Neuronal stem cell (in vitro differentiated cells): ENCODE data around the gene ALDH7A1.

ENCODE experiments used
- DNase-seq: peaks from one replicate; pipeline ENCODE4 v3.0.0-alpha.2; 2013; ENCODE audit warnings: low spot score
- H2AFZ ChIP-seq: one replicate; pipeline ENCODE4 v1.6.1; 2013; ENCODE audit warnings: mild to moderate bottlenecking, low read length, inconsistent platforms
- H2AK5ac ChIP-seq: 2 replicates; pipeline ENCODE4 v1.6.1; 2013; ENCODE audit warnings: low read depth, mild to moderate bottlenecking, inconsistent platforms, low read length, moderate library complexity, mixed read lengths
- H2BK120ac ChIP-seq: 2 replicates; pipeline ENCODE4 v1.6.1; 2013; ENCODE audit warnings: low read depth, mild to moderate bottlenecking, inconsistent platforms, low read length, moderate library complexity, mixed read lengths
- H2BK12ac ChIP-seq: one replicate; pipeline ENCODE4 v1.6.1; 2013; ENCODE audit warnings: low read length, inconsistent platforms
- H2BK15ac ChIP-seq: 2 replicates; pipeline ENCODE4 v1.6.1; 2013; ENCODE audit warnings: mild to moderate bottlenecking, low read length, inconsistent platforms, mixed read lengths
- H2BK5ac ChIP-seq: one replicate; pipeline ENCODE4 v1.6.1; 2013; ENCODE audit warnings: inconsistent platforms, mild to moderate bottlenecking, low read length, moderate library complexity
- H3K14ac ChIP-seq: one replicate; pipeline ENCODE4 v1.6.1; 2013; ENCODE audit warnings: low read length, inconsistent platforms
- H3K18ac ChIP-seq: 2 replicates; pipeline ENCODE4 v1.6.1; 2013; ENCODE audit warnings: low read length, inconsistent platforms
- H3K23ac ChIP-seq: 2 replicates; pipeline ENCODE4 v1.6.1; 2013; ENCODE audit warnings: low read depth, mild to moderate bottlenecking, mixed read lengths, low read length, inconsistent platforms; ENCODE audit not compliant: poor library complexity
- H3K27ac ChIP-seq: replicated peaks from 3 replicates; pipeline ENCODE4 v1.5.1; 2013; ENCODE audit warnings: low read length, inconsistent platforms
- H3K27me3 ChIP-seq, 3 experiments: 2 replicates each; pipeline ENCODE4 v1.6.1; 2013; ENCODE audit warnings: low read length in 3 of 3, mild to moderate bottlenecking in 2 of 3, inconsistent platforms in 1 of 3, low read depth in 1 of 3, mixed read lengths in 1 of 3, moderate library complexity in 1 of 3; ENCODE audit not compliant: control insufficient read depth in 3 of 3, insufficient read depth in 3 of 3
- H3K36me3 ChIP-seq, 2 donors: replicated peaks in 1 of 2; 2 replicates each; pipeline ENCODE4 v1.6.1; 2013; ENCODE audit warnings: low read length in 2 of 2; ENCODE audit not compliant: control insufficient read depth in 2 of 2, insufficient read depth in 2 of 2
- H3K4ac ChIP-seq: 2 replicates; pipeline ENCODE4 v1.6.1; 2013; ENCODE audit warnings: inconsistent platforms, mild to moderate bottlenecking, low read length, moderate library complexity
- H3K4me1 ChIP-seq, 2 donors: 1 replicate in 1 of 2; 2 replicates in 1 of 2; pipeline ENCODE4 v1.6.1; 2013; ENCODE audit warnings: low read length in 2 of 2, low read depth in 1 of 2; ENCODE audit not compliant: control insufficient read depth in 2 of 2, insufficient read depth in 1 of 2
- H3K4me2 ChIP-seq: one replicate; pipeline ENCODE4 v1.6.1; 2013; ENCODE audit warnings: mild to moderate bottlenecking, low read length, inconsistent platforms; ENCODE audit not compliant: insufficient read depth, poor library complexity, severe bottlenecking
- H3K4me3 ChIP-seq, 2 donors: 2 replicates each; pipeline ENCODE4 v1.5.1; 2013; ENCODE audit warnings: low read length in 2 of 2, mild to moderate bottlenecking in 2 of 2, inconsistent platforms in 1 of 2, moderate library complexity in 1 of 2
- H3K79me1 ChIP-seq: one replicate; pipeline ENCODE4 v1.6.1; 2013; ENCODE audit warnings: low read depth, mild to moderate bottlenecking, inconsistent platforms, low read length, moderate library complexity
- H3K9ac ChIP-seq: one replicate; pipeline ENCODE4 v1.6.1; 2013; ENCODE audit warnings: mild to moderate bottlenecking, low read depth, low read length, inconsistent platforms; ENCODE audit not compliant: poor library complexity
- H3K9me3 ChIP-seq, 2 donors: replicated peaks in 1 of 2; 2 replicates each; pipeline versions ENCODE3 to v1.6.1; 2013; ENCODE audit warnings: low read length in 2 of 2, mild to moderate bottlenecking in 2 of 2, inconsistent platforms in 1 of 2, low read depth in 1 of 2, mixed read lengths in 1 of 2, moderate library complexity in 1 of 2; ENCODE audit not compliant: control insufficient read depth in 2 of 2, insufficient read depth in 1 of 2
- H4K8ac ChIP-seq: one replicate; pipeline ENCODE4 v1.6.1; 2013; ENCODE audit warnings: low read depth, mild to moderate bottlenecking, inconsistent platforms, low read length, moderate library complexity
- H4K91ac ChIP-seq: one replicate; pipeline ENCODE4 v1.6.1; 2013; ENCODE audit warnings: low read length, low read depth, mild to moderate bottlenecking, inconsistent platforms; ENCODE audit not compliant: poor library complexity
- WGBS, 2 donors: extraction: QIAGEN DNeasy Blood & Tissue Kit; methylation state at CpG; one replicate each; pipeline ENCODE4 v1.1.7; 2013; ENCODE audit warnings: missing lambda C conversion rate in 2 of 2, mixed read lengths in 1 of 2; ENCODE audit not compliant: insufficient read length in 2 of 2, insufficient replicate concordance in 1 of 2; ENCODE audit errors: extremely low coverage in 2 of 2; 5-methylcytosine and 5-hydroxymethylcytosine counted together

Gene ALDH7A1

GRCh38 chr5:126516133-126516532 is 78.9 kb downstream of the ALDH7A1 start:
- no peak overlapping the region for H3K4ac ChIP-seq
- no peak overlapping the region for H3K4me3 ChIP-seq
- no peak overlapping the region for H3K23ac ChIP-seq
- H3K18ac ChIP-seq, result no peak overlapping the region
- H3K4me1 ChIP-seq, result peaks cover 0 to 32% of the 10 kb centered on the region in 2 donors
- H3K14ac ChIP-seq, result no peak overlapping the region
- WGBS, 2 donors, result no CpG with 5 or more reads among the region's 1 CpG
- no peaks in the 10 kb centered on the region for H3K27me3 ChIP-seq
- H3K79me1 ChIP-seq, result no peaks in the 10 kb centered on the region
- no peak overlapping the region for H2BK120ac ChIP-seq
- H4K91ac ChIP-seq, result no peak overlapping the region
- H3K27ac ChIP-seq, result no peak overlapping the region
- no peak for DNase-seq
- no peak overlapping the region for H2BK12ac ChIP-seq
- peaks cover 0 to 2% of the 10 kb centered on the region in 2 donors for H3K9me3 ChIP-seq
- no peak overlapping the region for H3K9ac ChIP-seq
- no peak overlapping the region for H3K4me2 ChIP-seq
- no peak overlapping the region for H2BK5ac ChIP-seq
- H4K8ac ChIP-seq, result no peak overlapping the region
- no peak overlapping the region for H2AK5ac ChIP-seq
- no peaks in the 10 kb centered on the region for H3K36me3 ChIP-seq
- no peak overlapping the region for H2AFZ ChIP-seq
- H2BK15ac ChIP-seq, result no peak overlapping the region

- H3K4me2 ChIP-seq, result no peak overlapping the region
- H2BK5ac ChIP-seq, result no peak overlapping the region
- H3K27me3 ChIP-seq, result no peaks in the 10 kb centered on the region
- no peak for DNase-seq
- H3K4me3 ChIP-seq, result no peak overlapping the region
- no peak overlapping the region for H2AFZ ChIP-seq
- no peaks in the 10 kb centered on the region for H3K36me3 ChIP-seq
- no peak overlapping the region for H2BK12ac ChIP-seq
- peaks cover 0 to 32% of the 10 kb centered on the region in 2 donors for H3K4me1 ChIP-seq
- H3K79me1 ChIP-seq, result no peaks in the 10 kb centered on the region
- H3K14ac ChIP-seq, result no peak overlapping the region
- H3K27ac ChIP-seq, result no peak overlapping the region
- no peak overlapping the region for H2BK120ac ChIP-seq
- no peak overlapping the region for H4K8ac ChIP-seq
- H3K18ac ChIP-seq, result no peak overlapping the region
- H3K9ac ChIP-seq, result no peak overlapping the region
- H2BK15ac ChIP-seq, result no peak overlapping the region
- no peak overlapping the region for H3K23ac ChIP-seq
- peaks cover 0 to 2% of the 10 kb centered on the region in 2 donors for H3K9me3 ChIP-seq
- H2AK5ac ChIP-seq, result no peak overlapping the region
- no peak overlapping the region for H4K91ac ChIP-seq
- no peak overlapping the region for H3K4ac ChIP-seq
These were observed 79.7 kb downstream of the ALDH7A1 start for GRCh38 chr5:126515337-126515736.

GRCh38 chr5:126514558-126515141 is 80.4 kb downstream of the ALDH7A1 start:
- no peak overlapping the region for H3K18ac ChIP-seq

GRCh38 chr5:126514131-126514557 is 80.9 kb downstream of the ALDH7A1 start:
- no peak overlapping the region for H2BK15ac ChIP-seq
- no peak for DNase-seq
- no peak overlapping the region for H2BK12ac ChIP-seq
- H3K79me1 ChIP-seq, result no peaks in the 10 kb centered on the region
- no peak overlapping the region for H4K8ac ChIP-seq
- no peaks in the 10 kb centered on the region for H3K36me3 ChIP-seq
- no peak overlapping the region for H3K4ac ChIP-seq
- H3K4me2 ChIP-seq, result no peak overlapping the region
- H3K4me1 ChIP-seq, result peaks cover 0 to 31% of the 10 kb centered on the region in 2 donors
- H3K9ac ChIP-seq, result no peak overlapping the region
- no peak overlapping the region for H2AK5ac ChIP-seq
- no peak overlapping the region for H2BK5ac ChIP-seq
- H3K27me3 ChIP-seq, result no peaks in the 10 kb centered on the region
- no peak overlapping the region for H2BK120ac ChIP-seq
- no peak overlapping the region for H3K4me3 ChIP-seq
- H3K23ac ChIP-seq, result no peak overlapping the region
- no CpG with 5 or more reads among the region's 4 CpGs for WGBS, 2 donors
- H3K9me3 ChIP-seq, result peaks cover 0 to 2% of the 10 kb centered on the region in 2 donors
- H3K14ac ChIP-seq, result no peak overlapping the region
- H2AFZ ChIP-seq, result peak overlapping the region; percentile 27
- H3K27ac ChIP-seq, result no peak overlapping the region
- H4K91ac ChIP-seq, result no peak overlapping the region
- H3K18ac ChIP-seq, result no peak overlapping the region

More at GRCh38 chr5:126514558-126515141, 80.4 kb downstream of the ALDH7A1 start:
- H3K23ac ChIP-seq, result no peak overlapping the region
- H2BK12ac ChIP-seq, result no peak overlapping the region
- no peaks in the 10 kb centered on the region for H3K36me3 ChIP-seq
- no peak overlapping the region for H2BK120ac ChIP-seq
- no peak overlapping the region for H2BK5ac ChIP-seq
- H3K9me3 ChIP-seq, result peaks cover 0 to 2% of the 10 kb centered on the region in 2 donors
- H3K4ac ChIP-seq, result no peak overlapping the region
- no peaks in the 10 kb centered on the region for H3K79me1 ChIP-seq
- WGBS, 2 donors, result no CpG with 5 or more reads among the region's 9 CpGs
- no peaks in the 10 kb centered on the region for H3K27me3 ChIP-seq
- H4K91ac ChIP-seq, result no peak overlapping the region
- H2AK5ac ChIP-seq, result no peak overlapping the region
- no peak overlapping the region for H2BK15ac ChIP-seq
- no peak overlapping the region for H3K9ac ChIP-seq
- no peak overlapping the region for H3K27ac ChIP-seq
- no peak overlapping the region for H3K4me2 ChIP-seq
- no peak overlapping the region for H3K14ac ChIP-seq
- no peak overlapping the region for H4K8ac ChIP-seq
- peaks cover 0 to 28% of the 10 kb centered on the region in 2 donors for H3K4me1 ChIP-seq
- H3K4me3 ChIP-seq, result no peak overlapping the region
- H2AFZ ChIP-seq, result peak overlapping the region; percentile 27
- DNase-seq, result no peak
